GM19238 (cell line): ENCODE results near the gene OSCP1.
"Not testable (repeated sequence)": the region's sequence is repeated elsewhere in the genome, so short reads cannot be mapped to it uniquely, and the experiment has no call there.

Source experiments
- DNase-seq: peaks from one replicate; pipeline ENCODE4 v3.0.0; 2011; ENCODE audit warnings: low spot score; ENCODE audit not compliant: insufficient read length

OSCP1 gene

GRCh38 chr1:36450270-36450918 is at the start of gene OSCP1:
Gene OSCP1, minus strand, starts transcription at chr1:36450451. Its CDS starts 82 bp downstream, at chr1:36450369.
- peak; percentile 99 for DNase-seq

GRCh38 chr1:36497207-36497606 is 47.0 kb upstream of the OSCP1 start:
- no peak for DNase-seq

- no peak for DNase-seq
Observed at GRCh38 chr1:36494971-36495370, 44.7 kb upstream of the OSCP1 start.

GRCh38 chr1:36493524-36493923 is 43.3 kb upstream of the OSCP1 start:
- no peak for DNase-seq

- DNase-seq = no peak
Observed at GRCh38 chr1:36492491-36492890, 42.2 kb upstream of the OSCP1 start.

GRCh38 chr1:36489258-36490051 is 39.2 kb upstream of the OSCP1 start:
- not testable (repeated sequence) for DNase-seq

- no peak for DNase-seq
Observed at GRCh38 chr1:36487906-36488305, 37.7 kb upstream of the OSCP1 start.

- not testable (repeated sequence) for DNase-seq
Observed at GRCh38 chr1:36487336-36487725, 37.1 kb upstream of the OSCP1 start.

GRCh38 chr1:36486439-36487335 is 36.4 kb upstream of the OSCP1 start:
- DNase-seq = no peak

- no peak for DNase-seq
Observed at GRCh38 chr1:36486093-36486438, 35.8 kb upstream of the OSCP1 start.

GRCh38 chr1:36484099-36484498 is 33.8 kb upstream of the OSCP1 start:
- no peak for DNase-seq

GRCh38 chr1:36482724-36483388 is 32.6 kb upstream of the OSCP1 start, which contains the start of gene CSF3R:
Gene CSF3R, minus strand, starts transcription at chr1:36482913. Its CDS starts 3,417 bp downstream, at chr1:36479496.
- DNase-seq = no peak

GRCh38 chr1:36481771-36482723 is 31.8 kb upstream of the OSCP1 start:
- DNase-seq = no peak

GRCh38 chr1:36481091-36481490 is 30.8 kb upstream of the OSCP1 start:
- no peak for DNase-seq

GRCh38 chr1:36480161-36480560 is 29.9 kb upstream of the OSCP1 start:
- DNase-seq = no peak

- DNase-seq = no peak
Observed at GRCh38 chr1:36479505-36480051, 29.3 kb upstream of the OSCP1 start.

GRCh38 chr1:36477615-36478014 is 27.4 kb upstream of the OSCP1 start:
- not testable (repeated sequence) for DNase-seq

GRCh38 chr1:36476945-36477344 is 26.7 kb upstream of the OSCP1 start:
- DNase-seq = no peak

- DNase-seq = no peak
Observed at GRCh38 chr1:36475910-36476604, 25.8 kb upstream of the OSCP1 start.
